Endothelial cell of umbilical vein (primary cell): ENCODE results near the gene ZNF581. TPM values are rescaled to one million over a fixed set of nuclear protein-coding genes. Genes with fewer than 3 reads are reported as not detected.

Experiments used
- BruUV-seq: library from RNA; stranded (reverse); fragments of 400-500 nt; replicated peaks from 2 replicates; lab custom pipeline; 2021; lab: Mats Ljungman, UMichigan
- CTCF ChIA-PET: fragments of 300-600, 350-600 bp; sonication (Branson Sonifier 250); formaldehyde crosslinking; loops from one replicate; lab custom pipeline; 2021; ENCODE audit warnings: antibody characterized with exemption, inconsistent platforms; lab: Charles Lee
- POLR2A ChIA-PET: fragments of 300-600, 350-600 bp; sonication (Branson Sonifier 250); formaldehyde crosslinking; loops from one replicate; lab custom pipeline; 2021; ENCODE audit warnings: antibody characterized with exemption, inconsistent platforms; lab: Charles Lee
- DNase-seq: peaks from one replicate; pipeline ENCODE4 v3.0.0-alpha.2; 2011; ENCODE audit warnings: low read depth, low spot score
- FAIRE-seq: peaks from 2 replicates; lab custom pipeline; 2011; peaks lifted over from hg19 to GRCh38; lab: Jason Lieb, UNC
- H2AFZ ChIP-seq: 2 replicates; pipeline ENCODE4 v1.6.0; 2012; ENCODE audit warnings: low read depth, low read length, control low read depth, inconsistent platforms
- H3K27ac ChIP-seq: 2 replicates; pipeline ENCODE4 v1.5.1; 2011; ENCODE audit warnings: low read depth, mild to moderate bottlenecking, control low read depth, low read length, moderate library complexity; ENCODE audit not compliant: insufficient read depth
- H3K27me3 ChIP-seq, 2 experiments: 2 replicates each; pipeline versions ENCODE4 v1.6.0 to v1.6.1; 2011; ENCODE audit warnings: low read length in 2 of 2, mixed read lengths in 1 of 2; ENCODE audit not compliant: control insufficient read depth in 2 of 2, insufficient read depth in 2 of 2
- H3K36me3 ChIP-seq, 2 experiments: 2 replicates in 1 of 2; 3 replicates in 1 of 2; pipeline ENCODE4 v1.5.1; 2011; ENCODE audit warnings: low read length in 2 of 2, mild to moderate bottlenecking in 1 of 2, moderate library complexity in 1 of 2; ENCODE audit not compliant: control insufficient read depth in 2 of 2, insufficient read depth in 2 of 2; ENCODE audit errors: extremely low read depth in 1 of 2
- H3K4me1 ChIP-seq: 3 replicates; pipeline ENCODE4 v1.5.1; 2011; ENCODE audit warnings: mild to moderate bottlenecking, low read length; ENCODE audit not compliant: control insufficient read depth, insufficient read depth; ENCODE audit errors: extremely low read depth
- H3K4me2 ChIP-seq: 2 replicates; pipeline ENCODE4 v1.6.1; 2011; ENCODE audit warnings: low read length, control low read depth, mixed read lengths; ENCODE audit not compliant: insufficient read depth
- H3K4me3 ChIP-seq, 3 experiments: fragments of 200-600 bp in 1 of 3; sonication (generic), shearing (Covaris generic) in 1 of 3; replicated peaks in 1 of 3; 2 replicates each; pipeline ENCODE4 v1.5.1; 2011 to 2016; ENCODE audit warnings: control low read depth in 3 of 3, low read length in 3 of 3, mild to moderate bottlenecking in 2 of 3, inconsistent platforms in 1 of 3, low read depth in 1 of 3, moderate library complexity in 1 of 3; ENCODE audit not compliant: insufficient read depth in 1 of 3
- H3K79me2 ChIP-seq: 2 replicates; pipeline ENCODE4 v1.6.0; 2012; ENCODE audit warnings: low read length, inconsistent platforms; ENCODE audit not compliant: control insufficient read depth, insufficient read depth
- H3K9ac ChIP-seq: replicated peaks from 2 replicates; pipeline ENCODE3; 2011; ENCODE audit warnings: low read length, control low read depth; ENCODE audit not compliant: insufficient read depth; ENCODE audit errors: extremely low read depth
- H3K9me1 ChIP-seq: replicated peaks from 3 replicates; pipeline ENCODE4 v1.6.0; 2011; ENCODE audit warnings: mild to moderate bottlenecking, low read length; ENCODE audit not compliant: control insufficient read depth, insufficient read depth; ENCODE audit errors: extremely low read depth
- H3K9me3 ChIP-seq: replicated peaks from 2 replicates; pipeline ENCODE4 v1.5.1; 2012; ENCODE audit warnings: low read length, inconsistent platforms; ENCODE audit not compliant: control insufficient read depth, insufficient read depth
- H4K20me1 ChIP-seq: replicated peaks from 2 replicates; pipeline ENCODE3; 2011; ENCODE audit warnings: mild to moderate bottlenecking, low read length; ENCODE audit not compliant: control insufficient read depth, insufficient read depth; ENCODE audit errors: extremely low read depth
- EZH2 ChIP-seq: IDR thresholded peaks from 2 replicates; pipeline ENCODE4 v1.6.1; 2012; ENCODE audit warnings: borderline replicate concordance, low read depth, mild to moderate bottlenecking, moderate library complexity, low read length, inconsistent platforms; ENCODE audit not compliant: severe bottlenecking
- GATA2 ChIP-seq: IDR thresholded peaks from 2 replicates; pipeline ENCODE4 v1.7.0; 2011; ENCODE audit warnings: low read depth, mild to moderate bottlenecking, moderate library complexity, mixed read lengths, low read length; ENCODE audit not compliant: insufficient read length, insufficient read depth
- MYC ChIP-seq: IDR thresholded peaks from one replicate; pipeline ENCODE4 v1.6.1; 2011; ENCODE audit warnings: mild to moderate bottlenecking, low read depth, low read length
- dilution Hi-C: fragments of 300-500 bp; cut with MboI; formaldehyde crosslinking; loops from one replicate; pipeline ENCODE4 v1.15.0; 2019; ENCODE audit warnings: low sequenced_read_pairs; ENCODE audit not compliant: extremely low pct_ligation_motif_present
- intact Hi-C: fragments of 100-400 bp; cut with micrococcal nuclease; formaldehyde crosslinking; loops from one replicate; pipeline ENCODE4 v1.10.0; 2022
- polyA plus RNA-seq, 4 experiments: library from polyadenylated mRNA; depleted of rRNA in 3 of 4; stranded (reverse) in 3 of 4; unstranded in 1 of 4; fragments of >200 nt; gene quantifications; 2 replicates each; pipeline versions ENCODE4 v1.2.1 to v1.2.3, GENCODE V29; 2011 to 2012; ENCODE audit warnings: missing spikeins in 1 of 4
- total RNA-seq: library from RNA; stranded (reverse); gene quantifications from 2 replicates; pipeline ENCODE4 v1.2.3, GENCODE V29; 2021
- TF ChIP-seq, protein P1 (sequence below), 2 donors: IDR thresholded peaks; 1 replicate in 1 of 2; 2 replicates in 1 of 2; pipeline ENCODE4 v1.5.1; 2011; ENCODE audit warnings: low read length in 2 of 2, mild to moderate bottlenecking in 2 of 2, moderate library complexity in 2 of 2, control low read depth in 1 of 2, inconsistent platforms in 1 of 2, low read depth in 1 of 2; ENCODE audit not compliant: insufficient read depth in 1 of 2; ENCODE audit errors: extremely low read depth in 1 of 2
- TF ChIP-seq, protein P2 (sequence below): IDR thresholded peaks from 2 replicates; pipeline ENCODE4 v1.6.1; 2011; ENCODE audit not compliant: insufficient read depth, insufficient read length

ZNF581 gene
- total and polyA plus RNA-seq, 2 donors (not counting 3 experiments of a cell fraction or from before 2014, with no cell fraction given) = 31.4 to 32.3 TPM

DNA sequence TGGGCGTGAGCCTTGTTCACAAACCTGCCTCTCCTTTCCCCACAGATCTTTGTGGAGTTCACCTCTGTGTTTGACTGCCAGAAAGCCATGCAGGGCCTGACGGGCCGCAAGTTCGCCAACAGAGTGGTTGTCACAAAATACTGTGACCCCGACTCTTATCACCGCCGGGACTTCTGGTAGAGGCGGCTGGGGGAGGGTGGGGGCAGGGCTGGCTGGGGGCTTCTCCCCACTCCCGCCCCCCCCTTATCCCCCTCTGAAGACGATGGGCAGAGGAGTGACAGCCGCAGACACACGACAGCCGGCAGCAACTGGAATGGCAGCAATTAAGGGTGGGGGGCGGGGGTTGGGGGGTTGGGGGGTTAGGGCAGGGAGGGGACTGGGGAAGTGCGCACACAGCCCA is 30.4 kb downstream of the ZNF581 start:
- no TSS peak for BruUV-seq
- POLR2A ChIA-PET = interaction anchor here (1.3 kb wide), 1 partner anchor 9 kb away, joined by 3 read pairs; no protein-coding TSS in a partner anchor
- intact Hi-C loops = no loop called here

More for the DNA sequence above, 30.4 kb downstream of the ZNF581 start:
- H3K4me1 ChIP-seq = peaks cover 36% of the 10 kb centered on the region
- H3K4me3 ChIP-seq = no peak overlapping the region
- no peak for DNase-seq
- no peak for FAIRE-seq
- dilution Hi-C loops = no loop called here
- H4K20me1 ChIP-seq = peaks cover 5% of the 10 kb centered on the region
- CTCF ChIA-PET = interaction anchor here (1.2 kb wide), 2 partner anchors 17 to 41 kb away, joined by 3 to 6 read pairs; no protein-coding TSS in a partner anchor
- no peak overlapping the region for H3K4me2 ChIP-seq
- H2AFZ ChIP-seq = no peak overlapping the region
- no peak overlapping the region for H3K9ac ChIP-seq
- no peaks in the 10 kb centered on the region for H3K9me3 ChIP-seq
- no peak overlapping the region for H3K27ac ChIP-seq
- H3K27me3 ChIP-seq = no peaks in the 10 kb centered on the region
- H3K79me2 ChIP-seq = peaks cover 79% of the 10 kb centered on the region
- no peaks in the 10 kb centered on the region for H3K9me1 ChIP-seq
- peaks cover 19 to 23% of the 10 kb centered on the region in 2 experiments for H3K36me3 ChIP-seq
- TF ChIP-seq GATA2 (no peak), EZH2 (no peak), MYC (no peak)
- TF ChIP-seq, protein P1, sequence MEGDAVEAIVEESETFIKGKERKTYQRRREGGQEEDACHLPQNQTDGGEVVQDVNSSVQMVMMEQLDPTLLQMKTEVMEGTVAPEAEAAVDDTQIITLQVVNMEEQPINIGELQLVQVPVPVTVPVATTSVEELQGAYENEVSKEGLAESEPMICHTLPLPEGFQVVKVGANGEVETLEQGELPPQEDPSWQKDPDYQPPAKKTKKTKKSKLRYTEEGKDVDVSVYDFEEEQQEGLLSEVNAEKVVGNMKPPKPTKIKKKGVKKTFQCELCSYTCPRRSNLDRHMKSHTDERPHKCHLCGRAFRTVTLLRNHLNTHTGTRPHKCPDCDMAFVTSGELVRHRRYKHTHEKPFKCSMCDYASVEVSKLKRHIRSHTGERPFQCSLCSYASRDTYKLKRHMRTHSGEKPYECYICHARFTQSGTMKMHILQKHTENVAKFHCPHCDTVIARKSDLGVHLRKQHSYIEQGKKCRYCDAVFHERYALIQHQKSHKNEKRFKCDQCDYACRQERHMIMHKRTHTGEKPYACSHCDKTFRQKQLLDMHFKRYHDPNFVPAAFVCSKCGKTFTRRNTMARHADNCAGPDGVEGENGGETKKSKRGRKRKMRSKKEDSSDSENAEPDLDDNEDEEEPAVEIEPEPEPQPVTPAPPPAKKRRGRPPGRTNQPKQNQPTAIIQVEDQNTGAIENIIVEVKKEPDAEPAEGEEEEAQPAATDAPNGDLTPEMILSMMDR (IDR thresholded peaks at IDR 0.05; ENCODE audit: extremely low read depth in 1 of 2, insufficient read depth in 1 of 2, low read depth in 1 of 2, low read length in 2 of 2) = no peak
- TF ChIP-seq, protein P2, sequence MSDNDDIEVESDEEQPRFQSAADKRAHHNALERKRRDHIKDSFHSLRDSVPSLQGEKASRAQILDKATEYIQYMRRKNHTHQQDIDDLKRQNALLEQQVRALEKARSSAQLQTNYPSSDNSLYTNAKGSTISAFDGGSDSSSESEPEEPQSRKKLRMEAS = no peak
